ENCODE data around the gene MIA3. TPM values are rescaled to one million over a fixed set of nuclear protein-coding genes. Genes with fewer than 3 reads are reported as not detected.

MIA3 gene
- total and polyA plus RNA-seq, 9 of the 15 experiments (the other 6 are each of a cell fraction or from before 2014, with no cell fraction given) = 21.6 to 89.4 (median 40.8) TPM

- TF ChIP-seq ZBTB40 (IDR thresholded peaks at IDR 0.05) = peak; percentile 85
- no peak for TF ChIP-seq ZBTB40 (CRISPR knock-in tag; IDR thresholded peaks at IDR 0.05)
- peak in 1 of 2 experiments; percentile 79; a peak in 2 of 4 replicates for TF ChIP-seq HDAC1 (IDR thresholded peaks at IDR 0.05)
- TF ChIP-seq KLF1 (tag; IDR thresholded peaks at IDR 0.05) = peak; percentile 73
- TF ChIP-seq ZNF197 (CRISPR knock-in tag; IDR thresholded peaks at IDR 0.05; ENCODE audit: low read depth) = no peak
- TF ChIP-seq NEUROD1 (IDR thresholded peaks at IDR 0.05; ENCODE audit: borderline replicate concordance, low read depth, low read length, partially characterized antibody) = peak; percentile 58
- no peak for TF ChIP-seq ZNF165 (CRISPR knock-in tag; IDR thresholded peaks at IDR 0.05; ENCODE audit: borderline replicate concordance)
- no peak for TF ChIP-seq PRPF4 (IDR thresholded peaks at IDR 0.05; ENCODE audit: insufficient read depth, low read depth, low read length, poor library complexity, severe bottlenecking)
- no peak for TF ChIP-seq ZNF280B (CRISPR knock-in tag; IDR thresholded peaks at IDR 0.05)
- TF ChIP-seq LARP7 (IDR thresholded peaks at IDR 0.05) = no peak
- TF ChIP-seq NBN (IDR thresholded peaks at IDR 0.05; ENCODE audit: low read depth) = peak; percentile 91
- no peak for TF ChIP-seq ZNF3 (CRISPR knock-in tag; IDR thresholded peaks at IDR 0.05)
- TF ChIP-seq TOE1 (IDR thresholded peaks at IDR 0.05; ENCODE audit: borderline replicate concordance) = peak; percentile 85; the same call in 1 of the 2 replicates
- TF ChIP-seq TOE1 (CRISPR knock-in tag; IDR thresholded peaks at IDR 0.05; ENCODE audit: borderline replicate concordance, low read depth) = no peak
- peak; percentile 82 for TF ChIP-seq DIDO1 (tag; IDR thresholded peaks at IDR 0.05; ENCODE audit: low read depth)
- peak; percentile 86 for TF ChIP-seq TAF9B (IDR thresholded peaks at IDR 0.05; ENCODE audit: partially characterized antibody)
- peak in 1 of 2 experiments; percentile 97; a peak in 2 of 4 replicates for TF ChIP-seq NONO (IDR thresholded peaks at IDR 0.05; ENCODE audit: low read depth in 2 of 2, low read length in 1 of 2)
Measured at GRCh38 chr1:222643938-222644635, 26.2 kb downstream of the MIA3 start (continued).
